ENCODE results near the gene TCP11L2. TPM values are rescaled to one million over a fixed set of nuclear protein-coding genes. Genes with fewer than 3 reads are reported as not detected.

TCP11L2 gene
- total RNA-seq, 4 donors from 2014 or later = 35.4 to 59.8 (median 41.5) TPM

DNA sequence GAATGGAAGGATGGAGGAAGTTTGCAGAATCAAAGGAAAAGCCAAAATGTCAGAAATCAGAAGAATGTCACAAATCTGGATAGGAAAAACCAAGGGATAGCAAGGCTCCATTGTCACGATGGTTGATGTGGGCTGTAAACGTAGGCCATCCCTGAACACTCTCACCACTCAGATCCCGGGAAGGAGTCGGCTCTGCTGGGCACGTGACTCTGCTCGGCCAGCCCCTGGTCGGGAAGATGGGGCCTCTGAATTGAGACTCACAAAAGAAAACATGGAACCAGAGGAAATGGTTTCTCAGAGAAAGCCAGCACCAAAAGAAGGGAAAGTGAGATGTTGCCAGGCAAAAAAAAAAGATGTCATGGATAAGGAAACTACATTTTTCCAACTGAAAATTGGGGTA lies 26.2 kb downstream of the TCP11L2 start:
- no peaks in the 10 kb centered on the region for H3K9me3 ChIP-seq
- no peak for ATAC-seq
- no peaks in the 10 kb centered on the region for H3K27me3 ChIP-seq
- peaks cover 0 to 5% (median 0%) of the 10 kb centered on the region in 3 donors for H3K4me1 ChIP-seq
- H3K4me3 ChIP-seq = no peak overlapping the region
- no peak overlapping the region for H3K27ac ChIP-seq
- 73 to 80% methylated on average over 2 to 7 of the region's 7 CpGs for WGBS, 2 donors (ENCODE audit: low coverage in 1 of 2)
- H3K36me3 ChIP-seq = peaks cover 7 to 93% of the 10 kb centered on the region in 2 donors
- TF ChIP-seq POLR2A (IDR thresholded peaks at IDR 0.05) (no peak), EP300 (IDR thresholded peaks at IDR 0.05) (no peak), POLR2AphosphoS5 (IDR thresholded peaks at IDR 0.05) (no peak)
- TF ChIP-seq, protein P1, sequence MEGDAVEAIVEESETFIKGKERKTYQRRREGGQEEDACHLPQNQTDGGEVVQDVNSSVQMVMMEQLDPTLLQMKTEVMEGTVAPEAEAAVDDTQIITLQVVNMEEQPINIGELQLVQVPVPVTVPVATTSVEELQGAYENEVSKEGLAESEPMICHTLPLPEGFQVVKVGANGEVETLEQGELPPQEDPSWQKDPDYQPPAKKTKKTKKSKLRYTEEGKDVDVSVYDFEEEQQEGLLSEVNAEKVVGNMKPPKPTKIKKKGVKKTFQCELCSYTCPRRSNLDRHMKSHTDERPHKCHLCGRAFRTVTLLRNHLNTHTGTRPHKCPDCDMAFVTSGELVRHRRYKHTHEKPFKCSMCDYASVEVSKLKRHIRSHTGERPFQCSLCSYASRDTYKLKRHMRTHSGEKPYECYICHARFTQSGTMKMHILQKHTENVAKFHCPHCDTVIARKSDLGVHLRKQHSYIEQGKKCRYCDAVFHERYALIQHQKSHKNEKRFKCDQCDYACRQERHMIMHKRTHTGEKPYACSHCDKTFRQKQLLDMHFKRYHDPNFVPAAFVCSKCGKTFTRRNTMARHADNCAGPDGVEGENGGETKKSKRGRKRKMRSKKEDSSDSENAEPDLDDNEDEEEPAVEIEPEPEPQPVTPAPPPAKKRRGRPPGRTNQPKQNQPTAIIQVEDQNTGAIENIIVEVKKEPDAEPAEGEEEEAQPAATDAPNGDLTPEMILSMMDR (IDR thresholded peaks at IDR 0.05) = no peak

DNA sequence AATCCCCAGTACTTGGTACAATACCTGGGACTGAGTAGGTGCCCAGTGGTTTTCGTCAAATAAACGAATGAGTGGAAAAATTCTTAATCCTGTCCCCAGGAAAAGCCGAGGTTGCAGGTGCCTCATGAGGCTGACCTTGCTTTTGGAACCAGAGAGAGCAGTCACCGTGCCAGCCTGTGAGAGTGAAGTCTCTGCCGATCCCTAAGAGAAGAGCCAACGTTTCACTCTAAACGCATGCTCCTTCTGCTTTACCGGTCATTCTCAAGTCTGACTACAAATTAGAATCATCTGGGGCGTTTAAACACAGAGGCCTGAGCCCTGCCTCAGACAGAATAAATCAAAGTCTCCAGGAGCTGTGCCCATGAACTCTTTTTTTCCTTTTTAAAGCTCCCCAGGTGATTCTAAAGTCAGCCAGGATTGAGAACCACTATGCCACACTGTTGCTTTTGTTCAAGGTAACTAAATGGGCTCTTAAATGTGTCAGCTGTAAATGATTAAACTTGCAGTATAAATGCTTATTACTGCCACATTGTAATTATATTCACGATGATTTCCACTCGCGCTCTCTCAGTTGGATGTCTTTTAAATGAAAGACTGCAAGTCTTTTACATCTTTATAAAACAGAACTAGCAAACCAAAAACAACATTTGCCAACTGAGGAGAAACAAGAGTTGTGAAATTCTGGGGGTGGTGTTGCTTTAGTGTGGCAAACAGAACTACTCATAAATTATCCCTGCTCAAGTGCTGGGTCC lies 26.9 kb downstream of the TCP11L2 start:
- WGBS, 2 donors (ENCODE audit: low coverage in 1 of 2) = 66 to 77% methylated on average over 9 to 11 of the region's 12 CpGs
- no peak for ATAC-seq
- H3K4me3 ChIP-seq = no peak overlapping the region
- H3K27ac ChIP-seq = peak overlapping the region in 1 of 4 donors; percentile 4
- TF ChIP-seq EP300 (IDR thresholded peaks at IDR 0.05) (no peak), POLR2A (IDR thresholded peaks at IDR 0.05) (no peak), POLR2AphosphoS5 (IDR thresholded peaks at IDR 0.05) (no peak)
- TF ChIP-seq, protein P1 (IDR thresholded peaks at IDR 0.05) = no peak
- H3K9me3 ChIP-seq = no peaks in the 10 kb centered on the region
- peaks cover 0 to 5% (median 0%) of the 10 kb centered on the region in 3 donors for H3K4me1 ChIP-seq
- H3K36me3 ChIP-seq = peaks cover 2 to 93% of the 10 kb centered on the region in 2 donors
- H3K27me3 ChIP-seq = no peaks in the 10 kb centered on the region

DNA sequence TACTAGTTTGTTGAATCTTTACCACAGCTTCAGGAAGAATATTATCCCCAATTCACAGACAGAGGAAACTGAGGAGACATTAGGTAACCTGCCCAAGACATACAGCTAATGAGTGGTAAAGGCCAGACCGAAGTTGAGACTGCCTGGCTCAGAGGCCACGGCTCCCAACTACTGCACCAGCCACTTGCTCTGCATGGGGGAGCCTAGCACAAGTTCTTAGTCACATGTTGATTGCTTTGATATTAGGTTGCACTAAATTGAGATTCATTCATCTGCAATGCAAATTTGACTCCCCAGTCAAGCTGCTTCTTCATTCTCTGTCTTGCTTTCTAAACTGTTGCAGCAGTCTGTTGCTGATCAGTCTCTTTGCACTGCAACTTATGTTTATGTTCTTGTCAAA lies 29.1 kb downstream of the TCP11L2 start:
- WGBS, 2 donors (ENCODE audit: low coverage in 1 of 2) = 79 to 100% methylated on average over 2 of the region's 2 CpGs
- Histone ChIP-seq H3K36me3 (peaks cover 0 to 93% of the 10 kb centered on the region in 2 donors), H3K27ac (no peak overlapping the region), H3K4me3 (no peak overlapping the region), H3K9me3 (no peaks in the 10 kb centered on the region), H3K4me1 (peaks cover 3 to 17% (median 6%) of the 10 kb centered on the region in 3 donors), H3K27me3 (no peaks in the 10 kb centered on the region)
- TF ChIP-seq, protein P1 (IDR thresholded peaks at IDR 0.05) = no peak
- no peak for TF ChIP-seq POLR2A (IDR thresholded peaks at IDR 0.05)
- no peak for TF ChIP-seq EP300 (IDR thresholded peaks at IDR 0.05)
- TF ChIP-seq POLR2AphosphoS5 (IDR thresholded peaks at IDR 0.05) = no peak
- no peak for ATAC-seq

DNA sequence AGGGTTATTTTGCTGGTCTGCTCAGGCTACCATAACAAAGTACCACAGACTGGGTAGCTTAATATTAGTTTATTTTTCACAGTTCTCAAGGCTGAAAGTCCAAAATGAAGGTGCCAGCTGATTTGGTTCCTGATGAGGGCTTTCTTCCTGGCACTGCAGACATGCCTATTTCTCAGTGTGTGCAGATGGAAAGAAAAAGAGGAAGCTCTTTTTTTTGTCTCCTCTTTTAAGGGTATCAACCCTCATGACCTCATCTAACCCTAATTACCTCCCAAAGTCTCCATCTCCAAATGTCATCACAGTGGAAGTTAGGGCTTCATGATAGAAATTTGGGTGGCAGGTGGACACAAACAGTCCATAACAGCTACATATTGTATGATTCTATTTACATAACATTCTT lies 30.0 kb downstream of the TCP11L2 start:
- peaks cover 0 to 92% of the 10 kb centered on the region in 2 donors for H3K36me3 ChIP-seq
- no peaks in the 10 kb centered on the region for H3K27me3 ChIP-seq
- no peak overlapping the region for H3K27ac ChIP-seq
- ATAC-seq = no peak
- TF ChIP-seq, protein P1 (IDR thresholded peaks at IDR 0.05) = no peak
- TF ChIP-seq EP300 (IDR thresholded peaks at IDR 0.05) (no peak), POLR2AphosphoS5 (IDR thresholded peaks at IDR 0.05) (no peak), POLR2A (IDR thresholded peaks at IDR 0.05) (no peak)
- no peaks in the 10 kb centered on the region for H3K9me3 ChIP-seq
- no peak overlapping the region for H3K4me3 ChIP-seq
- peaks cover 3 to 25% (median 6%) of the 10 kb centered on the region in 3 donors for H3K4me1 ChIP-seq

DNA sequence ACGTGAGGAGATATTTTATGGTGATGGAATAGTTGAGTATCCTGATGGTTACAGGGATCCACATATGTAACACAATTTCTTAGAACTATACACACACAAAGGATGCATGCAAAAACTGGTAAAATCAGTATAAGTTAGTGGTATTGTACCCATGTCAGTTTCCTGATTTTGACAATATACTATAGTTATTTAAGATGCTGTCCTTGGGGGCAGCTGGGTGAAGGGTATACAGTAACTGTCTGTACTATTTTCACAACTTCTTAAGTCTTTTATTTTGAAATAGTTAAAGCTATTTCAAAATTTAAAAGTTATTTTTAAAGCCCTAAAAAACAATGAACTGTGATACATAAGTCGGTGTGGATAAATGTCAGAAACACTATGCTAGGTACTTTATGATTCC lies 30.5 kb downstream of the TCP11L2 start:
- Histone ChIP-seq H3K4me3 (no peak overlapping the region), H3K27me3 (no peaks in the 10 kb centered on the region), H3K36me3 (peaks cover 0 to 93% of the 10 kb centered on the region in 2 donors), H3K27ac (no peak overlapping the region), H3K9me3 (no peaks in the 10 kb centered on the region), H3K4me1 (peaks cover 3 to 25% (median 6%) of the 10 kb centered on the region in 3 donors)
- WGBS, 2 donors (ENCODE audit: low coverage in 1 of 2) = 48 to 87% methylated on average over 2 of the region's 2 CpGs
- no peak for TF ChIP-seq POLR2A (IDR thresholded peaks at IDR 0.05)
- TF ChIP-seq EP300 (IDR thresholded peaks at IDR 0.05) = no peak
- TF ChIP-seq, protein P1 (IDR thresholded peaks at IDR 0.05) = no peak
- no peak for TF ChIP-seq POLR2AphosphoS5 (IDR thresholded peaks at IDR 0.05)
- no peak for ATAC-seq
